HG02938 (cell line): ENCODE data around the gene ACOT7.
"Not testable (repeated sequence)": the region's sequence is repeated elsewhere in the genome, so short reads cannot be mapped to it uniquely, and the experiment has no call there.

Experiments
- ATAC-seq: cut with Tn5 transposase; IDR thresholded peaks from one replicate; pipeline ENCODE4 v1.9.1; 2021; ENCODE audit warnings: mild to moderate bottlenecking, moderate library complexity; ENCODE audit not compliant: unreplicated experiment

ACOT7 gene, protein sequence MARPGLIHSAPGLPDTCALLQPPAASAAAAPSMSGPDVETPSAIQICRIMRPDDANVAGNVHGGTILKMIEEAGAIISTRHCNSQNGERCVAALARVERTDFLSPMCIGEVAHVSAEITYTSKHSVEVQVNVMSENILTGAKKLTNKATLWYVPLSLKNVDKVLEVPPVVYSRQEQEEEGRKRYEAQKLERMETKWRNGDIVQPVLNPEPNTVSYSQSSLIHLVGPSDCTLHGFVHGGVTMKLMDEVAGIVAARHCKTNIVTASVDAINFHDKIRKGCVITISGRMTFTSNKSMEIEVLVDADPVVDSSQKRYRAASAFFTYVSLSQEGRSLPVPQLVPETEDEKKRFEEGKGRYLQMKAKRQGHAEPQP

DNA sequence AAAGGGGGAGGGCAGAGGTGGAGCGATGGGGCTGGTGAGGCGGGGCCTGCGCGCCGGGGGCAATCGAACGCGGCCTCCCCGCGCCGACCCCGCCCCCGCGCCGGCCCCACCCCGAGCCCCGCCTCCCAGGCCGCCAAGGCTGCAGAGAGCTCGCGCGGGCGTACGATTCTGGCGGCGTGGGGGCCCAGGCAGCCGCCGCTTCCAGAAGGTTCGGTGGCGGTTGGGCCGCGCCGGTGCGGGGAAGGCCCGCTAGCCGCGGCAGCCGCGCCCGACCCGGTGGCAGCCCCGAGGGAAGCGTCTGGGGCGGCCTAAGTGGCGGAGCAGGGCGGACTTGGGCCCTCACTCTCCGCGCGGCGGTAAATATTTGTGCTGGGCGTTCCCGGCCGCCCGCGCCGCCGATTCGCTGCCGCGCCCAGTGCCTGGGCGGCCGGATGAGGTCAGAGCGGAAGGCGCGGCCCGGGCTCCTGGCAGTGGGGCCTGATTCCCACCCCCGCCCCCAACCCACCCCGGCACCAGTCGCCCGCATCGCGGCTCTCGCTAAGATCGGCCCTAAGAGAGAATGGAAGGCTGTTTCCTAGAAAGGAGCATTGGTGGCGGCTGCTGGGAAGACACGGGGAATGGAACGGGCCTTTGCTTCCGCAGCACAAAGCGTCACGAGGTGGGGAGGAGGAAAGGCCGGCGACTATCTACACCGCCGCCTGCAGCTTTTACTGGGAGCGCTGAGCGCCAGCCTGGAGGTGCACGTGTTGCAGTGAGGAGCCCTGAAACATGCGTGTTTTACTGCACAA is at the start of gene ACOT7:
Gene ACOT7 (minus strand): TSS at position 368 of the 788 bp plus-strand sequence. CDS start 368 bp downstream, outside the sequence.
- ATAC-seq = peak; percentile 74

DNA sequence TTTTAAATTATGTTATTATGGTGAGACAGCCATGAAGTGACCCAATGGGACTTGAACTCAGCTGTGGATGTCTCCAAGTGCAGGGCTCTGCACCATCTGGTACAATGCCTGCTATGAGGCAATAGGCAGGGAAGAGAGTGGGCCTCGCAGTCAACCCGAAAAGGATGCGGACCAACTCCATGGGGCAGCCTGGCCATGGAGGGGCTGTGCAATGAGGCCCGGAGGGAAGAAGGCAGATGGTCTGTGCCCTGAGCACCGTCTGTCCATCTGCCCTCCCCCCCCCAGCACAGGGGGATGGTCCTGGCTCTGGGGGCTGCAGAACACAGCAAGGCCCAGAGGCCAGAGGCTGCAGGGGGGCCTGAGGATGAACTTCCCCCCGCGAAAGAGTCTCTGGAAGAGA is 48.0 kb upstream of the ACOT7 start:
- ATAC-seq = no peak

GRCh38 chr1:6440198-6441126 is 46.9 kb upstream of the ACOT7 start:
- ATAC-seq = no peak

GRCh38 chr1:6438047-6438525 is 44.5 kb upstream of the ACOT7 start:
- ATAC-seq = no peak

DNA sequence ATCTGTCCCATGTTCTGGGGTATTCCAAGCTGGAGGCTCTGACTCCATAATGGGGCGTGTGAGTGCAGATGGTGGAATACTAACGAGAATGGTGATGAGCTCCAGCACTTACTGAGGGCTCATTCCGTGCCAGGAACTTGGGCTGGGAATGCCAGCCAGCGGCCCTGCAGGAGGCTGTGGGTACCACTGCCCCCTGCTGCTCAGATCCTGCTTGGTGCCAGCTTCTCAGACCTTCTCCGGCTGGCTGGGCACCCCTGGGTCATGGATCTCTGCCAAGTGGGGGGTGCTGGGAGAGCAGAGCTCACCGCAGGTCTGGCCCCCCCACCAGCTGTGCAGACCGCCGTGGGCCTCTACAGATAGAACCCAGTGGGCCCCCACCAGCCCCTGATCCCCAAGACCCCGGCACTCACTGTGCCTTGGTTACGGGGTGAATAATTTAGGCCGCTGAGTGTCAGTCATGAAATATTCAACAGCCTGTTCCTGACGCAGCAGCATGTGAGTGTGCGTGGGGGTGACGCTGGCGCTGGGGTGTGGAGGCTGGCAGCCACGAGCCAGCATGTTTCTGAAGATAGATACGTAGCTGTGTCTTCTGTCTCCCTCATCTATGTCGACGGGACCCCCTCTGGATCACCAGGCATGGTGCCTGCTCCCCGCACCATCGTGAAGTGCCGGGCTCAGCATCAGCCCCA is 43.6 kb upstream of the ACOT7 start:
- not testable (repeated sequence) for ATAC-seq

GRCh38 chr1:6436277-6436676 is 42.7 kb upstream of the ACOT7 start:
- not testable (repeated sequence) for ATAC-seq

DNA sequence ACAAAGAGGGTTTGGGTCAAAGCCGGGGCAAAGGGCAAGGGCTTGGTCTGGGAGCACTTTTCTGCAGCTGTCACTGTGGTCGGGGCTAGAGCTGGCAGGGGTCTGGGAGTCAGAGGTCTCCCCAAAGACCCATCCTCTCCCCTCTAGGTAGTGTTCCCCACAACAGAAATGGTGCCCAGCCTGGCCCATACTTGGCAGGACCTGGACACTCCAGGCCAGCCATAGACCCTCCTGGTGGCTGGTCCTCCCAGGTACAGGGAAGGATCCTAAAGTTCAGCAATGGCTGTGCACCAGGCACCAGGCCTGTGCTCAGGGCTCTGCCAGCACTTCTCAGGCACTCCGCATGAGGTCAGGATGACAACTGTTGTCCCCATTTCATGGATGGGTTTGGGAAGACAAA is 42.0 kb upstream of the ACOT7 start:
- no peak for ATAC-seq

GRCh38 chr1:6435129-6435528 is 41.6 kb upstream of the ACOT7 start:
- ATAC-seq = no peak

DNA sequence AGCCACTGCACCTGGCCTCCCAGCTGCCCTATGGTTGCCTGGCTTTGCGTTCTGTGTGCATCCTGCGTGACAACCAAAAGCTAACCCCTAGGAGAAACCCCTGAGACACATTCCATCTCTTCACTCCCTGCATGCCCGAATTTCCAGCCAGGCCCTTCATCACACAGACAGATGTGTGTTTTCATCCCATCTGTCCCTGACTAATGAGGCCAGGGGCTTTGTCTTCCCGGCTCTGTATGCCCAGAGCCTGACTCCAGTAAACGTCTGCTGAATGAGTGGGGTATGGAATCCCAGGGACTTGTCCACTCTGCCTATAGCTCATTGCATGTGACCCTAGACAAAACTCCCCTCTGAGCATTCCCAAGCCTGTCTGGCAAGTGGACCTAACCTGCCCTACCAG is 40.6 kb upstream of the ACOT7 start:
- no peak for ATAC-seq

DNA sequence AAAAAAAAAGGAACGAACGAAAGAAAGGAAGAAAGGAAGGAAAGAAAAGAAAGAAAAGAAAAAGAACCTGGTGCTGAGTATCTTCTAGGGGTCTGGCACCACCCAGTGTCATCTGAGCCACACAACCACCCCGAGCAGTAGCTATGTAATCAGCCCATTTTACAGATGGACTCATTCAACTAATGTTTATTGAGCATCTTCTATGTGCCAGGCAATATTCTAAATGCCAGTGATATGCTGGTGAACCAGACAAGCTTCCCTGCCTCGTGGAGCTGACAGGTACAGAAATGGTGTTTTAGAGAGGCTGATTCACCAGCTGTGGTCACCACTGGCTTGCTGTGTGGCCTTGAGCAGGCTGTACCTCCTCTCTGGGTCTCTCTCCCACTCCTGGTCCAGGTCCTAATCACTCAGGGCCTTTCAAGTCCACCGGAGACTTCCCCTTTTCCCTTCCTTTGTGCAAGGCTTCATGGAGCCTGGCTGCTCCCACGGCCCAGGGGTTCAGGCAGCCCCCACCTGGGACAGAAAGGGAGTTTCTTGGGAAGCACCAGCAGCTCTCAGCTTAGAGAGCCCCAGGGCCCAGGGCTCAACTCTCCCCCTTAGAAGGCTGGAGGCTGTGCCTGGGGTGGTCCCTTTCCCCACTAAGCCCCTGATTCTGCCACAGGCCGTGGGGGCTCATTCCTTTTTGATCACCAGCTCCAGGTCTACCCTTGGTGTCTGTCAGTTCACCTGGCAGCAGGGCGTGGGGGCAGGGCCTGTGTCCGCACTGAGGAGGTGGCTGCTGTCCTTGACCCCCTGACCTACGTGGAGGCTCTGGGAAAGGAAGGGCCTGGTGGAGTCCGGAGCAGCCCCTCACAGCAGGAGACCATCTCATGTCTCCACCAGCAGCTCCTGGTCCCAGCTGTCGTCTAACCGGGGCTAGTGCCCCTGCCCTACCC is 38.3 kb upstream of the ACOT7 start:
- ATAC-seq = not testable (repeated sequence)

DNA sequence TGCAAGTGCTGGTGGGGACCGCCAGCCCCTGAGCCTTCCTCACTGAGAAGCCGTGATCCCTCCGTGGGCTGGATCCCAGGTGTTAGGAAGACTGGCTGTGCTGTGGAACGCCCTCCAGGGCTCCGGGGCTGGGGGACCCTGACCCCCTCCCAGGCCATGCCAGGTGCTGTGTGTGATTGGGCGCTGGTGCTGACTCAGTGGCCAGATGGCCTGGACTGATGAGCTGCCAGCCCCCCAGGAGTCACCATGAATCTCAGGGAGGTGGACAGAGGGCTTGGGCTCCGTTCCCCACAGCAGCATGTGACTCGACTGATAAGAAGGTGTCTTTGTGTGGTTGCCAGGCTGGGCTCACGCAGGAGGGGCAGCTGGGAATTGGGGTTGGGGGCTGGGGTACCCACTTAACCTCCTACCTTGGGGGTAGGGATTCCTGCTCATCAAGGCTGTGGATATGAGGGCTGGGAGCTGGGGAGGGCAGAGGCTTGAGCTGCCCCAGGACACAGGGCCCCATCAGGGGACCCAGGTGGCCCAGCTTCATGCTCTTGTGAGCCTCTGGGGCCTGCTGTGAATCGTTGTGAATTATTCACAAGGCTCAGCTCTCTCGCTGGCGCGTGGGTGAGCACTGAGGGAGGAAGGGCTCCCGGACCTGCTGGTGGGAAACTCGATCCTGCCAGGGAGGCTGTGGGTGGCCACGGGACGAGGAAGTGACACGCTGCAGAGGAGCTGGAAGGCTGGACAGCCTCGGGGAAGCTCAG is 36.3 kb upstream of the ACOT7 start:
- ATAC-seq = not testable (repeated sequence)

DNA sequence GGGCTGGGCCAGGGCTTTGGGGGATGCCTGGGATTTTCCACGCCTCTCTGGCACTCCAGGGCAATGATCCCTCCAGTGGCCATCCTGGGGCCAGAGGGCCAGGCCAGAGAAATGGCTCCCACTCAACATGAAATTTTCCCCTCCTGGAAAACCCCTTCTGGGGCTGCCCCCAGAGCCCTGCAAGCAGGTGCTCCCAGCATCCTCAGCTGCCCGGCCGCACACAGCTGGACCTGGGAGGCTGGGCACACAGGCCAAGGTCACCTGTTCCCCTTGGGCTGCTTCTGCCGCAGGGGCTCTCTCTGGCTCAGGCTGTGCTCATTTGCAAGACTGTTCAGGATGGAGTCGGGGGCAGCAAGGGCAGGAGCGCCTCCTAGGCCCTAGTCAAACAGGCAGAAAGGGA is 34.9 kb upstream of the ACOT7 start:
- ATAC-seq = not testable (repeated sequence)

DNA sequence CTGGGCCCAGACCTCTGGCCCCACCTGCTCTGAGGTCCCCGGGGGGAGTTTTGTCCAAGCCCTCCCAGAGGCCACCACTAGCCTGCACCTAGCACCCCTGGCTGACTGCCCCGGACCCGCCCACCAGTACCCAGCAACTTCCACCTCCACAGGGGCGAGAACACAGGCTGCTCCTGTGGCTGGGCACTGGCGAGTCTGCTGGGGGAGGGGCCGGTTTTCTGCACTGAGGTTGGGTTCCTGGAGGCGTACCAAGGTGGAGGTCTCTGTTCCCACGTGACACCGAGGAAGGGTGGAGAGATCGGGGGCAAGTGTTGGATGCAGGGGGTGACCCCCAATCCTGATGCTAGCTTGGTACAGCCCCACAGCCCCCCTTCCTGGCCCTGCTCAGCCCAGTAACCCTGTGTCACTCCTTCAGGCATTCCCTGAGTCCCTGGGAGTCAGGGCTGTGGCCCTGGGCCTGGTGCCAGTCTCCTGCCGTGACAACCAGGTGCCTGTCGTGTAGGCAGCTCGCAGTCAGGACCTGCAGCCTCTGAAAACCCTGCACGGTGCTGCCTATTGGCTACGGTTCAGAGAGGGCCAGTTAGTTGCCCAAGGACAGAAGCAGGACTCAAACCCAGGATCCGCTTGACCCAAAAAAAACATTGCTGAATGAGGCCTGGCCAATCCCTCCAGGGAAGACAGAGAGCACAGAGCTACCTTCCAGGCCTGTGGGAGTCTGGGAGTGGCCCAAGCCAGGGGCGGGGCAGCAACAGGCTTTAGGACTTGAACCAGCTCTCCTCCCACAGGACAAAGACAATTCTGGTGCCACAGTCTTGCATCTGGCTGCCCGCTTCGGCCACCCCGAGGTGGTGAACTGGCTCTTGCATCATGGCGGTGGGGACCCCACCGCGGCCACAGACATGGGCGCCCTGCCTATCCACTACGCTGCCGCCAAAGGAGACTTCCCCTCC is 34.1 kb upstream of the ACOT7 start:
- ATAC-seq = no peak

DNA sequence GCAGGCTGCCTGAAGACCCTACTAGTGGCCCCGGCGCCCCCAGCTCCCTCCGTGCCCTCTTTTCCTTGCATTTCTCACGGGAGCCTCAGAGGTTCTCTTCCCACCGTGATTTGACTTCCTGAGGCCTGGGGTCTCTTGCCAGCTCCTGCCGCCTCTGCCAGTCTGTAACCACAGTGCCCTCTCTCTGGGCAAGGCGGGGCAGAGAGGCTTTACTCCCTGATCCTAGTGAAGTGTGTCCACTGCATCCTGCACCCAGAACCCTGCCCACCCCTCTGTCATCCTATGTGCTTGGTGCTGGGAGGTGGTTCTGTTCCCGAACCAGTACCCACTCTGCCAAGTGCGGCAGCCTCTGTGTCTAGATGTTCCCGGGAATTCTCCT is 33.4 kb upstream of the ACOT7 start:
- no peak for ATAC-seq

- no peak for ATAC-seq
Observed at GRCh38 chr1:6426277-6426971, 32.9 kb upstream of the ACOT7 start.

GRCh38 chr1:6425658-6426057 is 32.1 kb upstream of the ACOT7 start:
- no peak for ATAC-seq
